Calu3 (cell line): ENCODE data around the gene JPH2. TPM values are rescaled to one million over a fixed set of nuclear protein-coding genes. Genes with fewer than 3 reads are reported as not detected.

ENCODE experiments used
- BruUV-seq: library from RNA; stranded (reverse); fragments of 400-500 nt; replicated peaks from 2 replicates; lab custom pipeline; 2021; lab: Mats Ljungman, UMichigan
- CTCF ChIA-PET: fragments of 300-600 bp; sonication (Branson Sonifier 250); formaldehyde crosslinking; loops from one replicate; lab custom pipeline; 2022; ENCODE audit warnings: antibody characterized with exemption; lab: Charles Lee
- DNase-seq: peaks from one replicate; pipeline ENCODE4 v3.0.0; 2022
- H3K27ac Mint-ChIP-seq: one replicate; pipeline ENCODE4 v1.8.0; 2022; ENCODE audit warnings: mixed read lengths; ENCODE audit not compliant: unreplicated experiment
- H3K27me3 Mint-ChIP-seq: one replicate; pipeline ENCODE4 v1.8.0; 2022; ENCODE audit warnings: mixed read lengths; ENCODE audit not compliant: unreplicated experiment
- H3K36me3 Mint-ChIP-seq: one replicate; pipeline ENCODE4 v1.8.0; 2022; ENCODE audit warnings: mild to moderate bottlenecking, moderate library complexity, mixed read lengths; ENCODE audit not compliant: insufficient read depth, unreplicated experiment
- H3K4me1 Mint-ChIP-seq: one replicate; pipeline ENCODE4 v1.8.0; 2022; ENCODE audit warnings: mild to moderate bottlenecking, low read depth, mixed read lengths; ENCODE audit not compliant: unreplicated experiment
- H3K4me3 Mint-ChIP-seq: one replicate; pipeline ENCODE4 v1.8.0; 2022; ENCODE audit warnings: mild to moderate bottlenecking, low read depth, moderate library complexity, mixed read lengths; ENCODE audit not compliant: unreplicated experiment
- H3K9me3 Mint-ChIP-seq: one replicate; pipeline ENCODE4 v1.8.0; 2022; ENCODE audit warnings: low read depth, mixed read lengths; ENCODE audit not compliant: unreplicated experiment
- intact Hi-C: fragments of 100-400 bp; cut with micrococcal nuclease; formaldehyde crosslinking; loops from one replicate; pipeline ENCODE4 v1.10.0; 2022; ENCODE audit not compliant: unreplicated experiment
- total RNA-seq: library from RNA; stranded (reverse); gene quantifications from 2 replicates; pipeline ENCODE4 v1.2.3, GENCODE V29; 2022
- TF ChIP-seq, protein P1 (sequence below): fragments of 200-600 bp; IDR thresholded peaks from one replicate; pipeline ENCODE4 v1.8.0; 2022; ENCODE audit warnings: antibody characterized with exemption; ENCODE audit not compliant: unreplicated experiment

JPH2 gene
- total RNA-seq, 1 experiment from 2014 or later, result 0.50 TPM

DNA sequence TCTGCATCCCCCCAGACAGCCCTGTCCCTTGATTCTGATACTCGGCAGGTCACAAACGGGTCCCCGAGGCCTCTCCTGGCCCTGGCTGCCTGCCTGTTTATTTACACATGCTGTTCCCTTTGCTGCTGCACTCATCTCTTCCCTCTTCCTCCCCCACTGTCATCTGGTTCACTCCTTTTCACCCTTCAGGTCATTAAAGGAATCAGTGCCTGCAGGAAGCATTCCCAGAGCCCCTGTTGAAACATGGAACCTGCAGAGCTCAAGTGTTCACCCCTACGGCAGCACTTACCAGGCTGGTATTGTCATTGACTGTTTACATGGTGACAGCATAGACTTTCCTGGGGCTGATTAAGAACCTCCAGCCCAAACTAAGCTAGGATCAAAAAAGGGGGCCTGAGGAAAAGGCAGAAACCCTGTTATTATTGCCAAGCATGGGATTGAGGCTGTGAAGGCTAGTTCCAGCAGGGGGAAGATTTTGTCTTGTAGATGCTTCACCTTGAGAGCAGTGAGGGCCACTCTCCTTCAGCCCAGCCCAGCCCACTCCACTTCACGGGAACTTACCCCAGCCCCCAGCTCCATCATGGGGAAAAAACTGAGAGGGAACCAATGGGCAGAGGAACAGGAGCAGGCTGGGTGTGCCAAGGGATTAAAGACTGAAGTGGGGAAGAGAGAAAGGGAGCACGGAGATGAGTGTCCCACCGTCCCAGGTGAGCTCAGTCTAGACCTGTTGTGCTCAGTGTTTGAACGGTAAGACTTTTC lies 73.2 kb downstream of the JPH2 start:
- no peak for DNase-seq
- Mint-ChIP-seq H3K36me3 (peaks cover 4% of the 10 kb centered on the region), H3K27me3 (peaks cover 56% of the 10 kb centered on the region), H3K4me3 (no peak overlapping the region), H3K27ac (no peak overlapping the region), H3K4me1 (no peaks in the 10 kb centered on the region), H3K9me3 (no peaks in the 10 kb centered on the region)
- CTCF ChIA-PET, result interaction anchor here (0.6 to 2.7 kb wide), 3 partner anchors 9 to 111 kb away, joined by 3 to 18 read pairs (median 3); no protein-coding TSS in a partner anchor
- intact Hi-C loops, result no loop called here
- TF ChIP-seq, protein P1, sequence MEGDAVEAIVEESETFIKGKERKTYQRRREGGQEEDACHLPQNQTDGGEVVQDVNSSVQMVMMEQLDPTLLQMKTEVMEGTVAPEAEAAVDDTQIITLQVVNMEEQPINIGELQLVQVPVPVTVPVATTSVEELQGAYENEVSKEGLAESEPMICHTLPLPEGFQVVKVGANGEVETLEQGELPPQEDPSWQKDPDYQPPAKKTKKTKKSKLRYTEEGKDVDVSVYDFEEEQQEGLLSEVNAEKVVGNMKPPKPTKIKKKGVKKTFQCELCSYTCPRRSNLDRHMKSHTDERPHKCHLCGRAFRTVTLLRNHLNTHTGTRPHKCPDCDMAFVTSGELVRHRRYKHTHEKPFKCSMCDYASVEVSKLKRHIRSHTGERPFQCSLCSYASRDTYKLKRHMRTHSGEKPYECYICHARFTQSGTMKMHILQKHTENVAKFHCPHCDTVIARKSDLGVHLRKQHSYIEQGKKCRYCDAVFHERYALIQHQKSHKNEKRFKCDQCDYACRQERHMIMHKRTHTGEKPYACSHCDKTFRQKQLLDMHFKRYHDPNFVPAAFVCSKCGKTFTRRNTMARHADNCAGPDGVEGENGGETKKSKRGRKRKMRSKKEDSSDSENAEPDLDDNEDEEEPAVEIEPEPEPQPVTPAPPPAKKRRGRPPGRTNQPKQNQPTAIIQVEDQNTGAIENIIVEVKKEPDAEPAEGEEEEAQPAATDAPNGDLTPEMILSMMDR, result no peak
- BruUV-seq, result no TSS peak

- CTCF ChIA-PET, result interaction anchor here (1.2 to 2.7 kb wide), 3 partner anchors 10 to 78 kb away, joined by 3 to 18 read pairs (median 10); no protein-coding TSS in a partner anchor
- intact Hi-C loops, result no loop called here
- Mint-ChIP-seq H3K9me3 (peaks cover 6% of the 10 kb centered on the region), H3K36me3 (peaks cover 4% of the 10 kb centered on the region), H3K27me3 (peaks cover 63% of the 10 kb centered on the region), H3K27ac (no peak overlapping the region), H3K4me1 (no peaks in the 10 kb centered on the region), H3K4me3 (no peak overlapping the region)
- TF ChIP-seq, protein P1, result no peak
- DNase-seq, result no peak
- BruUV-seq, result no TSS peak
Observed at GRCh38 chr20:44112889-44113617, 73.9 kb downstream of the JPH2 start.

GRCh38 chr20:44112456-44112855 lies 74.5 kb downstream of the JPH2 start:
- DNase-seq, result no peak
- no TSS peak for BruUV-seq
- intact Hi-C loops, result no loop called here
- Mint-ChIP-seq H3K9me3 (peaks cover 7% of the 10 kb centered on the region), H3K27ac (no peak overlapping the region), H3K4me3 (no peak overlapping the region), H3K4me1 (no peaks in the 10 kb centered on the region), H3K27me3 (peaks cover 69% of the 10 kb centered on the region), H3K36me3 (peaks cover 4% of the 10 kb centered on the region)
- TF ChIP-seq, protein P1, result no peak
- CTCF ChIA-PET, result interaction anchor here (2.0 kb wide), 1 partner anchor 78 kb away, joined by 10 read pairs; no protein-coding TSS in a partner anchor

DNA sequence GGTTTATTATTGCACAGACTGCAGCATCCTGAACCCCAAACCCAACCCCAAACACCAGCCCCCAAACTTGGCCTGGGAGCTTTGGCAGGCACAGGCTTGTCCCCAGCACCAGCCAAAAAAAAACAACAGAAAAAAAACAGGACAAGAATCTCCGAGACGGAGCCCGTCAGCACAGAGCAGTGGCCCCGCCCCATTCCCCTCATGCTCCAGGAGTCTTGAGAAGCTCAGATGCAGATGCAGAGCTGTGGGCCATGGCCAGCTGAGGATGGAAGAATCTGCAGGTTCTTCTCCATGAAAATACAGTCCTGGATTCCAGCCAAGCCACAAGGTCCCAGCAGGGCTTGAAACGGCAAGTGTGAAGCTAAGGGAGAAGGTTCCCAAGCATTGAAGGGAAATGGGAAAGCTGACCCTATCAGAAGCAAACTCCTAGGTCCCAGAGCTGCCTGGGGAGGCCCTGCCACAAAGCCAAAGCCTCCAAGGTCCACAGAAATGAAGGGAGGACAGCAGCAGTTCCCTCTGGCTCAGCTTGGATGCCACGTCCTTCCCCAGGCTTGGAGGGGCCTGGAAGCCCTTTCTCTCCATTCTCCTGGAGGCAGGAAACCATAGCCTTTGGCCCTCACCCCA lies 75.2 kb downstream of the JPH2 start:
- peaks cover 75% of the 10 kb centered on the region for H3K27me3 Mint-ChIP-seq
- no peak overlapping the region for H3K27ac Mint-ChIP-seq
- intact Hi-C loops, result no loop called here
- H3K4me3 Mint-ChIP-seq, result no peak overlapping the region
- no peak for DNase-seq
- no TSS peak for BruUV-seq
- CTCF ChIA-PET, result interaction anchor here (0.8 to 2.0 kb wide), 2 partner anchors 76 to 79 kb away, joined by 3 to 10 read pairs; no protein-coding TSS in a partner anchor
- TF ChIP-seq, protein P1, result no peak
- peaks cover 10% of the 10 kb centered on the region for H3K9me3 Mint-ChIP-seq
- H3K4me1 Mint-ChIP-seq, result no peaks in the 10 kb centered on the region
- peaks cover 4% of the 10 kb centered on the region for H3K36me3 Mint-ChIP-seq
